Left colon (tissue), 2 donors: ENCODE results near the gene CAAP1. TPM values are rescaled to one million over a fixed set of nuclear protein-coding genes. Genes with fewer than 3 reads are reported as not detected.
"Not testable (repeated sequence)": the region's sequence is repeated elsewhere in the genome, so short reads cannot be mapped to it uniquely, and the experiment has no call there.

Source experiments
- ATAC-seq: fragments of 200-7000 bp; cut with Tn5 transposase; one replicate; pipeline ENCODE4 v1.9.1; 2020; ENCODE audit warnings: mild to moderate bottlenecking, moderate library complexity
- DNase-seq, 2 donors: peaks; one replicate each; pipeline ENCODE4 v3.0.0-alpha.2; 2020
- intact Hi-C, 2 donors: fragments of 100-400 bp; cut with DNase I in 1 of 2; cut with micrococcal nuclease in 1 of 2; formaldehyde crosslinking; loops; one replicate each; pipeline versions ENCODE4 v1.11.2 to v1.14.0; 2022; cut with DNase I, micrococcal nuclease
- long read RNA-seq: library from polyadenylated mRNA; unstranded; transcript quantifications from one replicate; pipeline ENCODE4 v2.0.0, GENCODE V29; 2021
- total RNA-seq, 2 donors: library from RNA; stranded (reverse); fragmentation: NEBNext Ultra II Directional; extraction: Animal tissue kit (Norgen Biotek cat#: 25700); gene quantifications; one replicate each; pipeline ENCODE4 v1.2.1, GENCODE V29; 2021
- donor health status: DM: no; HTN: no; CAD: no.
- donor health status: DM: yes; HTN: yes; CAD: no.

CAAP1 gene
- total RNA-seq: 10 to 100 TPM; 29.8 to 34.4 TPM
- long read RNA-seq, transcript CAAP1-201 (6 exons, 2,791 nt): major isoform, 41 of 59 reads
- long read RNA-seq, transcript CAAP1-206 (6 exons, 1,532 nt): minor isoform, 5 of 59 reads
- long read RNA-seq, partial matches to known transcripts: 5 of 59 reads
- long read RNA-seq, other reads (novel, unspliced or antisense): 8 of 59 reads

GRCh38 chr9:26892251-26893029 is at the start of gene CAAP1:
Gene CAAP1, minus strand, starts transcription at chr9:26892802. Its CDS starts 87 bp downstream, at chr9:26892715.
- peak; percentile 95 to 97 for DNase-seq
- intact Hi-C loops: loop anchor here in 1 of 2 donors (5.0 kb wide), 1 partner anchor 55 kb away; the partner anchor contains the start of gene PLAA
- ATAC-seq: peak; percentile 90

GRCh38 chr9:26940779-26941178 is 48.2 kb upstream of the CAAP1 start:
- ATAC-seq (no peak), DNase-seq (no peak)
- intact Hi-C loops: no loop called here

- DNase-seq: no peak
- no peak for ATAC-seq
- intact Hi-C loops: no loop called here
Observed at GRCh38 chr9:26939955-26940711, 47.5 kb upstream of the CAAP1 start.

- ATAC-seq (no peak), DNase-seq (no peak)
- intact Hi-C loops: no loop called here
Observed at GRCh38 chr9:26937816-26938371, 45.3 kb upstream of the CAAP1 start.

GRCh38 chr9:26935847-26936246 is 43.2 kb upstream of the CAAP1 start:
- ATAC-seq (peak; percentile 53), DNase-seq (no peak)
- intact Hi-C loops: no loop called here

GRCh38 chr9:26928902-26929495 is 36.4 kb upstream of the CAAP1 start:
- no peak for ATAC-seq
- intact Hi-C loops: no loop called here

GRCh38 chr9:26925609-26926008 is 33.0 kb upstream of the CAAP1 start:
- DNase-seq: no peak
- intact Hi-C loops: no loop called here
- peak; percentile 99 for ATAC-seq

More at GRCh38 chr9:26928902-26929495, 36.4 kb upstream of the CAAP1 start:
- no peak for DNase-seq

- ATAC-seq (no peak), DNase-seq (no peak)
- intact Hi-C loops: no loop called here
Observed at GRCh38 chr9:26919698-26920097, 27.1 kb upstream of the CAAP1 start.

- intact Hi-C loops: no loop called here
- DNase-seq (no peak), ATAC-seq (no peak)
Observed at GRCh38 chr9:26913138-26913668, 20.6 kb upstream of the CAAP1 start.

GRCh38 chr9:26904671-26905070 is 12.1 kb upstream of the CAAP1 start:
- ATAC-seq: no peak
- intact Hi-C loops: no loop called here

GRCh38 chr9:26904070-26904469 is 11.5 kb upstream of the CAAP1 start:
- ATAC-seq (no peak), DNase-seq (no peak)
- intact Hi-C loops: no loop called here

More at GRCh38 chr9:26904671-26905070, 12.1 kb upstream of the CAAP1 start:
- no peak for DNase-seq

GRCh38 chr9:26893030-26893676 is 551 bp upstream of the CAAP1 start:
- ATAC-seq (no peak), DNase-seq (no peak)
- intact Hi-C loops: loop anchor here in 1 of 2 donors (5.0 kb wide), 1 partner anchor 54 kb away; the partner anchor contains the start of gene PLAA

GRCh38 chr9:26891726-26892125 is 876 bp downstream of the CAAP1 start:
- peak; percentile 6 for ATAC-seq
- intact Hi-C loops: loop anchor here in 1 of 2 donors (5.0 kb wide), 1 partner anchor 56 kb away; the partner anchor contains the start of gene PLAA
- no peak for DNase-seq

GRCh38 chr9:26888271-26888670 is 4.3 kb downstream of the CAAP1 start:
- intact Hi-C loops: no loop called here
- ATAC-seq: no peak
- no peak for DNase-seq

GRCh38 chr9:26882154-26882553 is 10.4 kb downstream of the CAAP1 start:
- ATAC-seq (no peak), DNase-seq (no peak)
- intact Hi-C loops: no loop called here

GRCh38 chr9:26880262-26880661 is 12.3 kb downstream of the CAAP1 start:
- intact Hi-C loops: no loop called here
- ATAC-seq: peak; percentile 59
- no peak for DNase-seq

- DNase-seq, ATAC-seq, intact Hi-C loops: not testable (repeated sequence)
Observed at GRCh38 chr9:26875155-26875554, 17.4 kb downstream of the CAAP1 start.

- ATAC-seq (peak; percentile 53), DNase-seq (no peak)
- intact Hi-C loops: no loop called here
Observed at GRCh38 chr9:26870292-26870691, 22.3 kb downstream of the CAAP1 start.
